ENCODE measurements around the gene NDST4.

The NDST4 gene

DNA sequence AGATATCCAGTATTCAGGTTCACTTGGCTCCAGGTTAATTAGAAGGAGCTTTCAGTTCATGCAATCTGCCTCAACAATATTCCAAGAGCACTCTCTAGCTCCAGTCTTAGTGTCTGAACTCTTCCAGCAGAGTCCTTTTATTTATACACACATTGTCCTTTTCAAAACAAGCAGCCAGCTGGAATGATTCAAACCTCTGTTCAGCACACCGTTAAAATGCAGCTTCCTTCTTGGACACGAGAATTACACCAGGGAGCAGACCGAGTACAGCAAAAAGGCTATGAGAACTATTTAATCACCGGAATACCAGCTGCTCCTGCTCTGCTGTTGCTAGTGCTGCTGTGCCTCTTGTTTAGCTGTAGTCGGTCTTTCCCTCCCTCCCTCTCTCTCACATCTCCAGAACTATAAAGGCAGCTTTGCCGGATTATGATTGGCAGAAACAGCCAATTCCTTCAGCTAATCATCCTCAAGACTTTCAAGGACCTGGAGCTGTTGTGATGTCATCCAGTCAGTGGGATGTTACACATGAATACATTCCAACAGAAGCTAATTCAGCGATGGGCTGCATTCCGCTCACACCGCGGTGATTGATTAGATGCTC is at the start of gene NDST4:
Gene NDST4 (minus strand): TSS at position 115 of the 601 bp plus-strand sequence. CDS start 36,584 bp downstream, outside the sequence.
- DNase-seq = no peak
- Histone ChIP-seq H3K27ac (no peak within 1 kb of the TSS), H3K4me3 (no peak within 1 kb of the TSS), H3K27me3 (no peaks in the 10 kb centered on the region), H3K9me3 (no peaks in the 10 kb centered on the region), H3K4me1 (peaks cover 0 to 6% (median 0%) of the 10 kb centered on the region in 4 donors), H3K36me3 (no peaks in the 10 kb centered on the region)
- intact Hi-C loops (cut with DNase I; ENCODE audit: low total_unique reads) = no loop called here
- TF ChIP-seq, protein P1, sequence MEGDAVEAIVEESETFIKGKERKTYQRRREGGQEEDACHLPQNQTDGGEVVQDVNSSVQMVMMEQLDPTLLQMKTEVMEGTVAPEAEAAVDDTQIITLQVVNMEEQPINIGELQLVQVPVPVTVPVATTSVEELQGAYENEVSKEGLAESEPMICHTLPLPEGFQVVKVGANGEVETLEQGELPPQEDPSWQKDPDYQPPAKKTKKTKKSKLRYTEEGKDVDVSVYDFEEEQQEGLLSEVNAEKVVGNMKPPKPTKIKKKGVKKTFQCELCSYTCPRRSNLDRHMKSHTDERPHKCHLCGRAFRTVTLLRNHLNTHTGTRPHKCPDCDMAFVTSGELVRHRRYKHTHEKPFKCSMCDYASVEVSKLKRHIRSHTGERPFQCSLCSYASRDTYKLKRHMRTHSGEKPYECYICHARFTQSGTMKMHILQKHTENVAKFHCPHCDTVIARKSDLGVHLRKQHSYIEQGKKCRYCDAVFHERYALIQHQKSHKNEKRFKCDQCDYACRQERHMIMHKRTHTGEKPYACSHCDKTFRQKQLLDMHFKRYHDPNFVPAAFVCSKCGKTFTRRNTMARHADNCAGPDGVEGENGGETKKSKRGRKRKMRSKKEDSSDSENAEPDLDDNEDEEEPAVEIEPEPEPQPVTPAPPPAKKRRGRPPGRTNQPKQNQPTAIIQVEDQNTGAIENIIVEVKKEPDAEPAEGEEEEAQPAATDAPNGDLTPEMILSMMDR (IDR thresholded peaks at IDR 0.05) = no peak

- H3K4me1 ChIP-seq = no peaks in the 10 kb centered on the region
- no peak overlapping the region for H3K27ac ChIP-seq
- H3K9me3 ChIP-seq = no peaks in the 10 kb centered on the region
- TF ChIP-seq, protein P1 (IDR thresholded peaks at IDR 0.05) = no peak
- H3K27me3 ChIP-seq = no peaks in the 10 kb centered on the region
- intact Hi-C loops (cut with DNase I; ENCODE audit: low total_unique reads) = no loop called here
- no peak overlapping the region for H3K4me3 ChIP-seq
- no peak for DNase-seq
- H3K36me3 ChIP-seq = no peaks in the 10 kb centered on the region
Measured at GRCh38 chr4:115159141-115159540, 45.7 kb upstream of the NDST4 start.

- no peaks in the 10 kb centered on the region for H3K9me3 ChIP-seq
- no peak overlapping the region for H3K27ac ChIP-seq
- intact Hi-C loops (cut with DNase I; ENCODE audit: low total_unique reads) = no loop called here
- H3K36me3 ChIP-seq = no peaks in the 10 kb centered on the region
- TF ChIP-seq, protein P1 (IDR thresholded peaks at IDR 0.05) = no peak
- H3K4me3 ChIP-seq = no peak overlapping the region
- H3K27me3 ChIP-seq = no peaks in the 10 kb centered on the region
- DNase-seq = no peak
- no peaks in the 10 kb centered on the region for H3K4me1 ChIP-seq
Measured at GRCh38 chr4:115158296-115158695, 44.9 kb upstream of the NDST4 start.

GRCh38 chr4:115154826-115155225 is 41.4 kb upstream of the NDST4 start:
- DNase-seq = no peak
- H3K4me3 ChIP-seq = no peak overlapping the region
- no peaks in the 10 kb centered on the region for H3K36me3 ChIP-seq
- no peak overlapping the region for H3K27ac ChIP-seq
- TF ChIP-seq, protein P1 (IDR thresholded peaks at IDR 0.05) = no peak
- intact Hi-C loops (cut with DNase I; ENCODE audit: low total_unique reads) = no loop called here
- no peaks in the 10 kb centered on the region for H3K4me1 ChIP-seq
- no peaks in the 10 kb centered on the region for H3K9me3 ChIP-seq
- no peaks in the 10 kb centered on the region for H3K27me3 ChIP-seq

GRCh38 chr4:115152965-115153364 is 39.5 kb upstream of the NDST4 start:
- H3K27ac ChIP-seq = no peak overlapping the region
- DNase-seq = no peak
- no peak overlapping the region for H3K4me3 ChIP-seq
- H3K4me1 ChIP-seq = no peaks in the 10 kb centered on the region
- H3K27me3 ChIP-seq = no peaks in the 10 kb centered on the region
- no peaks in the 10 kb centered on the region for H3K9me3 ChIP-seq
- intact Hi-C loops (cut with DNase I; ENCODE audit: low total_unique reads) = no loop called here
- TF ChIP-seq, protein P1 (IDR thresholded peaks at IDR 0.05) = no peak
- H3K36me3 ChIP-seq = no peaks in the 10 kb centered on the region

DNA sequence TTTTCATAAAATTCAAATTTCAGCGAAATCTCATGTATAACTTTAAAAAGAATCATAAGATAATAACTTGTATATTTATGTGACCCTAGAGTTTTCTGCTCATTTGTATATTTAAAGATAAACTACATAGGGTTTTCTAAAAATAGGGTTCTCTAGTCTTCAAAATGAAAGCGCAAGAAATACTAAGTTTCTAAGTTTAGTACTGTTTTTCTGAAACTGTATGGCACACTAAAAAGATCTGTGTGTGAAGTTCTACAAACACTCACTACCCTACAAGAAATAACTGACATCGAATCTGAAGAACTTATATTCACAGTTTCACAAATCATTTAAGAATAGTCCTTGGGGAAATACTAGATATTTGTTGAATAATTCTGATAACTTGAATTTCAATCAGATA is 38.7 kb upstream of the NDST4 start:
- Histone ChIP-seq H3K27ac (no peak overlapping the region), H3K4me1 (no peaks in the 10 kb centered on the region), H3K36me3 (no peaks in the 10 kb centered on the region), H3K4me3 (no peak overlapping the region), H3K27me3 (no peaks in the 10 kb centered on the region), H3K9me3 (no peaks in the 10 kb centered on the region)
- no peak for DNase-seq
- TF ChIP-seq, protein P1 (IDR thresholded peaks at IDR 0.05) = no peak
- intact Hi-C loops (cut with DNase I; ENCODE audit: low total_unique reads) = no loop called here
